Measurements from ENCODE around the gene LTBP1. TPM values are rescaled to one million over a fixed set of nuclear protein-coding genes. Genes with fewer than 3 reads are reported as not detected.

The LTBP1 gene
- total RNA-seq, 1 experiment from 2014 or later = 2.2 TPM

DNA sequence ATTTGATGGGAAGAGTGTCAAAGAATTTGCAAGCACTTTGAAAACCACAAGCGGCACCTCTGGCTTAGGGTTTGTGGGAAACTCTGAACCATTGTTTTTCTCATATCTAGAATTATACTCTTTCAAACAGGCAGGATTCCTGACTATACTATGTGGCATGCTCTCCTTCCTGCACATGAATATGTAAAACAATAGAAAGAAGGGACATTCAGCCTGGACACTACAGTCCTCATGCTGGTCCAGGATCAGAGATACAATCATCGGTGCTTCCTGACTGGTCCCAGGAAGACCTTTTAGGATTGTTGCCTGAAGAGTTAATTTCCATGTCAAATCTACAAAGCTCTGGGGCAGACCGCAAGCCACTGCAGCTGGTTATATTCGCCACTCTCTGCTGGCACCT lies 474.0 kb downstream of the LTBP1 start:
- H3K36me3 ChIP-seq (ENCODE audit: insufficient read depth, low read length, poor library complexity, severe bottlenecking) = no peaks in the 10 kb centered on the region
- peaks cover 4% of the 10 kb centered on the region for H3K27me3 ChIP-seq (replicated peaks; ENCODE audit: insufficient read depth, low read depth, low read length, poor library complexity)
- no peak for TF ChIP-seq EZH2 (IDR thresholded peaks at IDR 0.05; ENCODE audit: borderline replicate concordance, low read depth, low read length, poor library complexity, severe bottlenecking)
- TF ChIP-seq, protein P1, sequence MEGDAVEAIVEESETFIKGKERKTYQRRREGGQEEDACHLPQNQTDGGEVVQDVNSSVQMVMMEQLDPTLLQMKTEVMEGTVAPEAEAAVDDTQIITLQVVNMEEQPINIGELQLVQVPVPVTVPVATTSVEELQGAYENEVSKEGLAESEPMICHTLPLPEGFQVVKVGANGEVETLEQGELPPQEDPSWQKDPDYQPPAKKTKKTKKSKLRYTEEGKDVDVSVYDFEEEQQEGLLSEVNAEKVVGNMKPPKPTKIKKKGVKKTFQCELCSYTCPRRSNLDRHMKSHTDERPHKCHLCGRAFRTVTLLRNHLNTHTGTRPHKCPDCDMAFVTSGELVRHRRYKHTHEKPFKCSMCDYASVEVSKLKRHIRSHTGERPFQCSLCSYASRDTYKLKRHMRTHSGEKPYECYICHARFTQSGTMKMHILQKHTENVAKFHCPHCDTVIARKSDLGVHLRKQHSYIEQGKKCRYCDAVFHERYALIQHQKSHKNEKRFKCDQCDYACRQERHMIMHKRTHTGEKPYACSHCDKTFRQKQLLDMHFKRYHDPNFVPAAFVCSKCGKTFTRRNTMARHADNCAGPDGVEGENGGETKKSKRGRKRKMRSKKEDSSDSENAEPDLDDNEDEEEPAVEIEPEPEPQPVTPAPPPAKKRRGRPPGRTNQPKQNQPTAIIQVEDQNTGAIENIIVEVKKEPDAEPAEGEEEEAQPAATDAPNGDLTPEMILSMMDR (conservative IDR thresholded peaks at IDR 0.05; ENCODE audit: low read depth, low read length) = no peak
- CTCF ChIA-PET = no interaction called here
- no peaks in the 10 kb centered on the region for H3K4me1 ChIP-seq (ENCODE audit: insufficient read depth, low read length, poor library complexity, severe bottlenecking)
- BruUV-seq (replicated peaks) = no TSS peak
- no peaks in the 10 kb centered on the region for H3K9me3 ChIP-seq (ENCODE audit: low read depth, low read length, poor library complexity, severe bottlenecking)
- intact Hi-C loops (cut with micrococcal nuclease; ENCODE audit: unreplicated experiment) = no loop called here
- DNase-seq (ENCODE audit: low spot score) = no peak
- POLR2A ChIA-PET (ENCODE audit: low non-redundant PET) = no interaction called here
- no peak overlapping the region for H3K4me3 ChIP-seq (ENCODE audit: low read depth, low read length, poor library complexity, severe bottlenecking)
- H3K27ac ChIP-seq (ENCODE audit: low read depth, low read length, poor library complexity, severe bottlenecking) = no peak overlapping the region

- TF ChIP-seq EZH2 (IDR thresholded peaks at IDR 0.05; ENCODE audit: borderline replicate concordance, low read depth, low read length, poor library complexity, severe bottlenecking) = no peak
- TF ChIP-seq, protein P1 (conservative IDR thresholded peaks at IDR 0.05; ENCODE audit: low read depth, low read length) = no peak
- Histone ChIP-seq H3K4me1 (ENCODE audit: insufficient read depth, low read length, poor library complexity, severe bottlenecking) (no peaks in the 10 kb centered on the region), H3K9me3 (ENCODE audit: low read depth, low read length, poor library complexity, severe bottlenecking) (no peaks in the 10 kb centered on the region), H3K27ac (ENCODE audit: low read depth, low read length, poor library complexity, severe bottlenecking) (no peak overlapping the region), H3K36me3 (ENCODE audit: insufficient read depth, low read length, poor library complexity, severe bottlenecking) (no peaks in the 10 kb centered on the region), H3K4me3 (ENCODE audit: low read depth, low read length, poor library complexity, severe bottlenecking) (no peak overlapping the region), H3K27me3 (replicated peaks; ENCODE audit: insufficient read depth, low read depth, low read length, poor library complexity) (peaks cover 4% of the 10 kb centered on the region)
- BruUV-seq (replicated peaks) = no TSS peak
- no peak for DNase-seq (ENCODE audit: low spot score)
- POLR2A ChIA-PET (ENCODE audit: low non-redundant PET) = no interaction called here
- CTCF ChIA-PET = interaction anchor here (0.6 kb wide), 1 partner anchor 456 kb away, joined by 4 read pairs; no protein-coding TSS in a partner anchor
- intact Hi-C loops (cut with micrococcal nuclease; ENCODE audit: unreplicated experiment) = no loop called here
These were observed 475.1 kb downstream of the LTBP1 start for GRCh38 chr2:33421820-33422219.

GRCh38 chr2:33425161-33425560 lies 478.4 kb downstream of the LTBP1 start:
- TF ChIP-seq, protein P1 (conservative IDR thresholded peaks at IDR 0.05; ENCODE audit: low read depth, low read length) = no peak
- no peak for TF ChIP-seq EZH2 (IDR thresholded peaks at IDR 0.05; ENCODE audit: borderline replicate concordance, low read depth, low read length, poor library complexity, severe bottlenecking)
- no peak overlapping the region for H3K4me3 ChIP-seq (ENCODE audit: low read depth, low read length, poor library complexity, severe bottlenecking)
- H3K9me3 ChIP-seq (ENCODE audit: low read depth, low read length, poor library complexity, severe bottlenecking) = no peaks in the 10 kb centered on the region
- no peak overlapping the region for H3K27ac ChIP-seq (ENCODE audit: low read depth, low read length, poor library complexity, severe bottlenecking)
- H3K4me1 ChIP-seq (ENCODE audit: insufficient read depth, low read length, poor library complexity, severe bottlenecking) = no peaks in the 10 kb centered on the region
- POLR2A ChIA-PET (ENCODE audit: low non-redundant PET) = no interaction called here
- BruUV-seq (replicated peaks) = no TSS peak
- intact Hi-C loops (cut with micrococcal nuclease; ENCODE audit: unreplicated experiment) = no loop called here
- H3K27me3 ChIP-seq (replicated peaks; ENCODE audit: insufficient read depth, low read depth, low read length, poor library complexity) = peaks cover 4% of the 10 kb centered on the region
- CTCF ChIA-PET = no interaction called here
- DNase-seq (ENCODE audit: low spot score) = no peak
- H3K36me3 ChIP-seq (ENCODE audit: insufficient read depth, low read length, poor library complexity, severe bottlenecking) = no peaks in the 10 kb centered on the region
